NB4 (cell line): ENCODE measurements around the gene IGFBP3.
A peak's percentile ranks its signal among the peaks of the same experiment; 100 is the strongest.

ENCODE experiments used
- DNase-seq: peaks from one replicate; pipeline ENCODE4 v3.0.0; 2010; ENCODE audit warnings: low read depth
- H3K4me3 ChIP-seq: one replicate; pipeline ENCODE4 v1.5.1; 2011; ENCODE audit warnings: mild to moderate bottlenecking, low read depth, low read length, moderate library complexity
- CTCF ChIP-seq: IDR thresholded peaks from one replicate; pipeline ENCODE4 v1.5.1; 2012; ENCODE audit warnings: low read depth, low read length
- MAX ChIP-seq: IDR thresholded peaks from 2 replicates; pipeline ENCODE4 v1.6.1; 2011; ENCODE audit warnings: low read depth, low read length
- MYC ChIP-seq: IDR thresholded peaks from 2 replicates; pipeline ENCODE4 v1.6.1; 2011; ENCODE audit warnings: low read depth, low read length
- POLR2A ChIP-seq: IDR thresholded peaks from 2 replicates; pipeline ENCODE4 v1.6.1; 2011; ENCODE audit warnings: mild to moderate bottlenecking; ENCODE audit not compliant: insufficient read length; ENCODE audit errors: extremely low read depth

IGFBP3 gene

DNA sequence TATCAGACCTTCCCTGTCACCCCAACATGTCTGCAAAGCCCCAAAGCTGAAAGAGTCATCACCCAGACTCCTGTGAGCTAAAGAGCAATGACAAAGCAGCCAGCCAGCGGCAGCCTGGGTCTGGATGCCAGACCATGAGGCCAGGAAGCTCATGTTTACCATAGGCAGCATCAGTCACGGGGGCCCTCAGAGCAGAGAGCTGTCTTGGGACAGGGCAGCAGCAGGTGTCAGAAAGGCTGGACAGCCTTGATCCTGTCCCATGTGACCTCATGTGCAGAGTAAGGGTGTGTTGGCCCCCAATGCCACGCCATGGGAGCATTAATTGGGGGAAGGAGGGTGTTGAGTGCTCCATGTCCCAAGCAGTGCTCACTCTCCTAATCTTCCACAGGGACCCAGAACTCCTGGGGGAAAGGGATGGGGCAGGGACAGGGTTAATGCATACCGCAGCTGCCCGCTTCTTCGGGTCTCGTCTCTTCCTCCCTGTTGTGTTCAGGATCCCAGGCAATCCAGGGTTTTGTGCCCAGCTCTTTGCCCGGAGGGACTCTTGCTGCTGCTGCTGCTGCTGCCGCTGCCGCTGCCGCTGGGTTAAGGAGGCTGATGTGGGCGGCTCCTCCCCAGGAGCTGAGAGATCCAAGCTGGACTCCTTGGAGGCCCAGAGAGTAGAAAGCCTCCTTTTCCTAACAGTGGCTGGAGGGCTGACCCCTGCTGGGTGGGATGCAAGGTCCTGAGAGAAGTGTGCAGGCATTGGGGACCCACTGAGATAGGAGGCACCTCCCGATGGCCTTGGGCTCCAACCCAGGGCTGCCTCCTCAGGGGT is 55.3 kb downstream of the IGFBP3 start:
- no peak for TF ChIP-seq MYC
- no peak for TF ChIP-seq POLR2A
- no peak for TF ChIP-seq MAX
- TF ChIP-seq CTCF, result no peak
- DNase-seq, result no peak
- H3K4me3 ChIP-seq, result no peak overlapping the region

DNA sequence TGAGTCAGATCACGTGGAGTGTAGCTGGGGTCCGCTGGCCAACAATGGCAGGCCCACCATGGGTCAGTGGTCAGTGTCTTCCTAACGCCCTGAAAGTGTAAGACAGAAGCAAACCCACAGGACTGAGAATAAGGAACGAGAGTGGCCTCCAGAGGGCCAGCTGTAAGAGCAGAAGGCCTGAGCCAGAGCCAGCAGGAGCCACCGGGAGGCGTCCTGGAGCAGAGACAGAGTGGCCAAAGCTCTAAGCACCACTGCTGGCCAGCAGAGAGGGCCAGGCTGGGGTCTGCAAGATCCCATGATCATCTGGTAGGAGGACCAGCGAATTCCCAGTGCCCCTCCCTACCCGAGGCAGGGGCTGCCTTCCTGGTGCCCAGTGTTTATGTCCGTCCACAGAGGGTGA is 57.4 kb downstream of the IGFBP3 start:
- DNase-seq, result peak; percentile 16
- TF ChIP-seq MYC, result no peak
- TF ChIP-seq MAX, result no peak
- TF ChIP-seq CTCF, result peak; percentile 41
- no peak for TF ChIP-seq POLR2A
- H3K4me3 ChIP-seq, result no peak overlapping the region
